A549 (cell line): ENCODE measurements around the gene SEPTIN3. TPM values are rescaled to one million over a fixed set of nuclear protein-coding genes. Genes with fewer than 3 reads are reported as not detected.

Source experiments
- ATAC-seq, 2 experiments: fragments of 200-7000 bp in 1 of 2; fragments of >200 bp in 1 of 2; cut with Nextera tagmentation in 1 of 2; cut with Tn5 transposase in 1 of 2; 3 replicates each; pipeline versions ENCODE4 v1.8.0 to v1.9.1; 2018 to 2020; ENCODE audit warnings: mild to moderate bottlenecking in 1 of 2, moderate library complexity in 1 of 2
- CTCF ChIA-PET: fragments of 300-600 bp; sonication (Branson Sonifier 250); formaldehyde crosslinking; extraction: SDS; loops from one replicate; lab custom pipeline; 2021; ENCODE audit warnings: antibody characterized with exemption, inconsistent platforms; lab: Yijun Ruan, JAX
- POLR2A ChIA-PET: fragments of 350-600 bp; formaldehyde crosslinking; extraction: SDS; loops from one replicate; lab custom pipeline; 2021; ENCODE audit warnings: antibody characterized with exemption, inconsistent platforms; lab: Yijun Ruan, JAX
- DNase-seq, 2 experiments: peaks; one replicate each; pipeline versions ENCODE4 v3.0.0 to v3.0.0-alpha.2; 2011 to 2016; ENCODE audit warnings: low read depth in 1 of 2, low spot score in 1 of 2
- FAIRE-seq: peaks from 2 replicates; lab custom pipeline; 2011; peaks lifted over from hg19 to GRCh38; lab: Jason Lieb, UNC
- H3K27ac ChIP-seq, 2 experiments: fragments of >200 bp; sonication (Bioruptor Twin); formaldehyde crosslinking; 3 replicates each; pipeline ENCODE4 v1.5.1; 2016 to 2017
- H3K4me1 ChIP-seq: fragments of >200 bp; sonication (Bioruptor Twin); formaldehyde crosslinking; 3 replicates; pipeline ENCODE4 v1.6.1; 2016
- H3K4me2 ChIP-seq: fragments of >200 bp; sonication (Bioruptor Twin); formaldehyde crosslinking; 3 replicates; pipeline ENCODE4 v1.6.1; 2016
- H3K4me3 ChIP-seq: fragments of >200 bp; sonication (Bioruptor Twin); formaldehyde crosslinking; 3 replicates; pipeline ENCODE4 v1.5.1; 2016
- H3K9me3 ChIP-seq: fragments of >200 bp; sonication (Bioruptor Twin); formaldehyde crosslinking; 3 replicates; pipeline ENCODE4 v1.6.1; 2016
- BHLHE40 ChIP-seq: IDR thresholded peaks from 2 replicates; pipeline ENCODE4 v1.6.1; 2012; ENCODE audit warnings: low read depth, low read length, inconsistent platforms
- CBX8 ChIP-seq: fragments of 200-600 bp; sonication (generic); IDR thresholded peaks from 2 replicates; pipeline ENCODE4 v1.6.1; 2016
- CHD2 ChIP-seq: fragments of 150-350 bp; IDR thresholded peaks from 2 replicates; pipeline ENCODE4 v1.6.1; 2014; ENCODE audit warnings: low read length; ENCODE audit not compliant: partially characterized antibody
- EHF ChIP-seq: fragments of 250-450 bp; sonication (Bioruptor Pico); IDR thresholded peaks from 2 replicates; pipeline ENCODE4 v1.5.0; 2020; ENCODE audit warnings: mild to moderate bottlenecking
- EP300 ChIP-seq, 2 experiments: fragments of >200 bp; sonication (Bioruptor Twin); formaldehyde crosslinking; IDR thresholded peaks; 2 replicates in 1 of 2; 3 replicates in 1 of 2; pipeline ENCODE4 v1.6.1; 2016 to 2017
- FOSB ChIP-seq: fragments of 250-450 bp; sonication (Bioruptor Pico); IDR thresholded peaks from 2 replicates; pipeline ENCODE4 v1.5.0; 2020; ENCODE audit warnings: mild to moderate bottlenecking, moderate library complexity
- FOXS1 ChIP-seq: fragments of 250-450 bp; sonication (Bioruptor Pico); IDR thresholded peaks from 2 replicates; pipeline ENCODE4 v1.5.0; 2020; ENCODE audit warnings: mild to moderate bottlenecking, moderate library complexity
- GATA3 ChIP-seq: IDR thresholded peaks from 2 replicates; pipeline ENCODE4 v1.6.1; 2012; ENCODE audit warnings: borderline replicate concordance
- HDAC2 ChIP-seq: fragments of 200-600 bp; sonication (generic); IDR thresholded peaks from 2 replicates; pipeline ENCODE4 v1.6.1; 2016
- HOXB13 ChIP-seq: fragments of 250-450 bp; sonication (Bioruptor Pico); IDR thresholded peaks from 2 replicates; pipeline ENCODE4 v1.5.0; 2020; ENCODE audit warnings: low read depth, mild to moderate bottlenecking, moderate library complexity
- JUN ChIP-seq, 2 experiments: fragments of >200 bp; sonication (Bioruptor Twin); formaldehyde crosslinking; IDR thresholded peaks; 2 replicates in 1 of 2; 3 replicates in 1 of 2; pipeline ENCODE4 v1.6.1; 2016 to 2017
- KDM5A ChIP-seq: fragments of 200-600 bp; sonication (generic); IDR thresholded peaks from 2 replicates; pipeline ENCODE4 v1.6.1; 2016; ENCODE audit warnings: antibody characterized with exemption, mild to moderate bottlenecking
- MYC ChIP-seq: IDR thresholded peaks from 2 replicates; pipeline ENCODE4 v1.6.1; 2012; ENCODE audit warnings: mild to moderate bottlenecking, inconsistent platforms, low read length, improper control_type of control experiment, borderline replicate concordance
- RARB ChIP-seq: fragments of 250-450 bp; sonication (Bioruptor Pico); IDR thresholded peaks from 2 replicates; pipeline ENCODE4 v1.8.0; 2021; ENCODE audit warnings: mild to moderate bottlenecking, moderate library complexity
- RFX5 ChIP-seq: fragments of 450-650 bp; IDR thresholded peaks from 2 replicates; pipeline ENCODE4 v1.7.1; 2014; ENCODE audit warnings: antibody characterized with exemption, mild to moderate bottlenecking, moderate library complexity
- SMC3 ChIP-seq: fragments of >200 bp; sonication (Bioruptor Twin); formaldehyde crosslinking; IDR thresholded peaks from 3 replicates; pipeline ENCODE4 v1.6.1; 2018; ENCODE audit warnings: inconsistent platforms
- SREBF2 ChIP-seq: fragments of 450-650 bp; IDR thresholded peaks from 2 replicates; pipeline ENCODE4 v1.6.1; 2014; ENCODE audit warnings: mild to moderate bottlenecking, moderate library complexity
- ZC3H11A ChIP-seq: fragments of 450-650 bp; IDR thresholded peaks from 2 replicates; pipeline ENCODE4 v1.6.1; 2014; ENCODE audit warnings: antibody characterized with exemption, mild to moderate bottlenecking
- ZFP36 ChIP-seq: fragments of 450-650 bp; IDR thresholded peaks from 2 replicates; pipeline ENCODE4 v1.6.1; 2014; ENCODE audit warnings: borderline replicate concordance; ENCODE audit not compliant: partially characterized antibody
- ZNF302 ChIP-seq: fragments of 250-450 bp; sonication (Bioruptor Pico); IDR thresholded peaks from 2 replicates; pipeline ENCODE4 v1.9.0; 2021; ENCODE audit warnings: inconsistent platforms, mild to moderate bottlenecking, moderate library complexity
- ZSCAN20 ChIP-seq: fragments of 250-450 bp; sonication (Bioruptor Pico); IDR thresholded peaks from 2 replicates; pipeline ENCODE4 v1.8.0; 2022; ENCODE audit warnings: mild to moderate bottlenecking, moderate library complexity
- WGBS: methylation state at CpG from one replicate; pipeline ENCODE4 v1.1.6; 2017; ENCODE audit errors: missing lambda C conversion rate; 5-methylcytosine and 5-hydroxymethylcytosine counted together
- polyA minus RNA-seq: library from RNA; depleted of rRNA, polyadenylated mRNA; stranded (reverse); fragments of >200 nt; gene quantifications from 2 replicates; pipeline ENCODE4 v1.2.3, GENCODE V29; 2011; rRNA and poly(A)+ RNA removed
- polyA plus RNA-seq, 4 experiments: library from polyadenylated mRNA; depleted of rRNA in 3 of 4; stranded (reverse); fragments of >200 nt; fragmentation: RNase III in 1 of 4; extraction: RNeasy Plus Mini Kit Qiagen cat#74134 plus additional on column Dnase treatment in 1 of 4; gene quantifications; 2 replicates in 3 of 4; 3 replicates in 1 of 4; pipeline ENCODE4 v1.2.3, GENCODE V29; 2011 to 2017
- TF ChIP-seq, protein P1 (sequence below): IDR thresholded peaks from 2 replicates; pipeline ENCODE4 v1.6.1; 2012
- TF ChIP-seq, protein P2 (sequence below): fragments of 200-600 bp; sonication (generic); IDR thresholded peaks from 2 replicates; pipeline ENCODE4 v1.6.1; 2016; ENCODE audit warnings: antibody characterized with exemption, mild to moderate bottlenecking, moderate library complexity
- TF ChIP-seq, protein P3 (sequence below): fragments of 450-650 bp; IDR thresholded peaks from 2 replicates; pipeline ENCODE4 v1.6.1; 2014; ENCODE audit warnings: antibody characterized with exemption

SEPTIN3 gene, protein sequence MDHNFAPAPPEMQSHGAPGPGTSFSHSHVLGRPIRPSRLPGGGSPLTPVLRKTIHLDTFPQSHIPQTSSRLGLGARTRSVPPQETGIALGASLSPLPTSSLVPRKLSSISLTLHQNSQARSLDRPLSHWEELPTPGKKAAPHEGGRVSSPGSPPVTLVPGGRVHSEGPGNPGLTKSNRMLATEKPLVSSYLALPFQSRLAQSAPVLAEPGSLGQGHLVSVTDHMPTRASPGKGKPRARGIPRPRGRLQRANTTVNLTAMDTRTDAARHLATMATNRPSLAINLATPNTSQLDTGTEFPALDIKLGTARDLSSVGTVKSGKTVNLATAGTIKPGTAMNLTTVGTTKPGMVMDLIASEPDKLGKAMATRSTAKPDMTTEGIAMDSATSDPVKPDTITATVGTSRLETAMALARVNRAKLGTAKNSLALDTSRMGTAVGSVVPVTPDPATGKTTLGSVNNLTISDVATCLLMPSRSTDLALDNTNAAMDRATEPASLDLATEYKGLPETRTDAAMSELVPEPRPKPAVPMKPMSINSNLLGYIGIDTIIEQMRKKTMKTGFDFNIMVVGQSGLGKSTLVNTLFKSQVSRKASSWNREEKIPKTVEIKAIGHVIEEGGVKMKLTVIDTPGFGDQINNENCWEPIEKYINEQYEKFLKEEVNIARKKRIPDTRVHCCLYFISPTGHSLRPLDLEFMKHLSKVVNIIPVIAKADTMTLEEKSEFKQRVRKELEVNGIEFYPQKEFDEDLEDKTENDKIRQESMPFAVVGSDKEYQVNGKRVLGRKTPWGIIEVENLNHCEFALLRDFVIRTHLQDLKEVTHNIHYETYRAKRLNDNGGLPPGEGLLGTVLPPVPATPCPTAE
- polyA plus RNA-seq (2011; rRNA removed) (1.3 and 1.7 TPM in 2 replicates), polyA plus RNA-seq (2017; fragmentation: RNase III; extraction: RNeasy Plus Mini Kit Qiagen cat#74134 plus additional on column Dnase treatment) (0.84 to 1.3 TPM (median 1.1 TPM) in 3 replicates), polyA minus RNA-seq (0.83 and 1.8 TPM in 2 replicates)
- polyA plus RNA-seq (2012; cell fraction: cytosol; rRNA removed), result 0.99 and 1.3 TPM in 2 replicates
- 0.52 and 0.75 TPM in 2 replicates for polyA plus RNA-seq (2012; cell fraction: nucleus; rRNA removed)

DNA sequence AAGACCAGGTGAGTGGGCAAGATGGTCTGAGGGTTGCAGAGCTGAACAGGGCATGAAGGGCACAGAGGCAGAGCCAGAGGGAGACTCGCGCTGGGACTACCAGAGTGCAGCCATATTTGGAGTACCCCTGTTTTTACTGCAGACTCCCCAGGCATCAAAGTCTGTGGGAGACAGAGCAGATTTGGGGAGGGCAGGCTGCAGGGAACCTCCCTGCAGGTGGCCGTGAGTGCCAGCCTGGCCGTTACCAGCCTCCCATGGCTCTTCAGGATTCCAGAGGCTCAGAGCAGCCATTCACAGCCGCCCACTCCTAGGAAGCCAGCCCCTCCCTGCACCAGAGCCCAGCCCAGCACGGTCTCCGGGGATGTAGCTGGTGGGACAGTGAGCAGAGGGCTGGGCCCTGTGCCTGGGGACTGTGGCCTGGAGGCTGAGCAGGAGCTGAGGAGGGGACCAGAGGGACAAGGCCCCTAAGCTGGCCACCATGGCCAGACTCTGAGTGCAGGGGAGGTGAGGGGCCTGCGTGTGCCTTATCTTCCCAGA is at the start of gene SEPTIN3:
Gene SEPTIN3 (plus strand): TSS at position 334 of the 537 bp plus-strand sequence. CDS start 2,050 bp downstream, outside the sequence.
- FAIRE-seq (no peak), DNase-seq (no peak), ATAC-seq (no peak)
- H3K27ac ChIP-seq, result no peak within 1 kb of the TSS
- H3K4me3 ChIP-seq, result no peak within 1 kb of the TSS
- TF ChIP-seq HDAC2, result no peak
- no peak for TF ChIP-seq ZNF302 (CRISPR knock-in tag)
- TF ChIP-seq FOXS1 (CRISPR knock-in tag), result no peak
- TF ChIP-seq ZFP36, result no peak
- TF ChIP-seq, protein P1, sequence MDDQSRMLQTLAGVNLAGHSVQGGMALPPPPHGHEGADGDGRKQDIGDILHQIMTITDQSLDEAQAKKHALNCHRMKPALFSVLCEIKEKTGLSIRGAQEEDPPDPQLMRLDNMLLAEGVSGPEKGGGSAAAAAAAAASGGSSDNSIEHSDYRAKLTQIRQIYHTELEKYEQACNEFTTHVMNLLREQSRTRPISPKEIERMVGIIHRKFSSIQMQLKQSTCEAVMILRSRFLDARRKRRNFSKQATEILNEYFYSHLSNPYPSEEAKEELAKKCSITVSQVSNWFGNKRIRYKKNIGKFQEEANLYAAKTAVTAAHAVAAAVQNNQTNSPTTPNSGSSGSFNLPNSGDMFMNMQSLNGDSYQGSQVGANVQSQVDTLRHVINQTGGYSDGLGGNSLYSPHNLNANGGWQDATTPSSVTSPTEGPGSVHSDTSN, result no peak
- TF ChIP-seq ZSCAN20 (CRISPR knock-in tag), result no peak
- no peak for TF ChIP-seq SMC3
- no peak for TF ChIP-seq HOXB13 (CRISPR knock-in tag)
- no peak for TF ChIP-seq CHD2
- no peak for TF ChIP-seq RARB (CRISPR knock-in tag)
- TF ChIP-seq, protein P2, sequence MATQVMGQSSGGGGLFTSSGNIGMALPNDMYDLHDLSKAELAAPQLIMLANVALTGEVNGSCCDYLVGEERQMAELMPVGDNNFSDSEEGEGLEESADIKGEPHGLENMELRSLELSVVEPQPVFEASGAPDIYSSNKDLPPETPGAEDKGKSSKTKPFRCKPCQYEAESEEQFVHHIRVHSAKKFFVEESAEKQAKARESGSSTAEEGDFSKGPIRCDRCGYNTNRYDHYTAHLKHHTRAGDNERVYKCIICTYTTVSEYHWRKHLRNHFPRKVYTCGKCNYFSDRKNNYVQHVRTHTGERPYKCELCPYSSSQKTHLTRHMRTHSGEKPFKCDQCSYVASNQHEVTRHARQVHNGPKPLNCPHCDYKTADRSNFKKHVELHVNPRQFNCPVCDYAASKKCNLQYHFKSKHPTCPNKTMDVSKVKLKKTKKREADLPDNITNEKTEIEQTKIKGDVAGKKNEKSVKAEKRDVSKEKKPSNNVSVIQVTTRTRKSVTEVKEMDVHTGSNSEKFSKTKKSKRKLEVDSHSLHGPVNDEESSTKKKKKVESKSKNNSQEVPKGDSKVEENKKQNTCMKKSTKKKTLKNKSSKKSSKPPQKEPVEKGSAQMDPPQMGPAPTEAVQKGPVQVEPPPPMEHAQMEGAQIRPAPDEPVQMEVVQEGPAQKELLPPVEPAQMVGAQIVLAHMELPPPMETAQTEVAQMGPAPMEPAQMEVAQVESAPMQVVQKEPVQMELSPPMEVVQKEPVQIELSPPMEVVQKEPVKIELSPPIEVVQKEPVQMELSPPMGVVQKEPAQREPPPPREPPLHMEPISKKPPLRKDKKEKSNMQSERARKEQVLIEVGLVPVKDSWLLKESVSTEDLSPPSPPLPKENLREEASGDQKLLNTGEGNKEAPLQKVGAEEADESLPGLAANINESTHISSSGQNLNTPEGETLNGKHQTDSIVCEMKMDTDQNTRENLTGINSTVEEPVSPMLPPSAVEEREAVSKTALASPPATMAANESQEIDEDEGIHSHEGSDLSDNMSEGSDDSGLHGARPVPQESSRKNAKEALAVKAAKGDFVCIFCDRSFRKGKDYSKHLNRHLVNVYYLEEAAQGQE, result no peak
- TF ChIP-seq KDM5A, result no peak
- TF ChIP-seq, protein P3, sequence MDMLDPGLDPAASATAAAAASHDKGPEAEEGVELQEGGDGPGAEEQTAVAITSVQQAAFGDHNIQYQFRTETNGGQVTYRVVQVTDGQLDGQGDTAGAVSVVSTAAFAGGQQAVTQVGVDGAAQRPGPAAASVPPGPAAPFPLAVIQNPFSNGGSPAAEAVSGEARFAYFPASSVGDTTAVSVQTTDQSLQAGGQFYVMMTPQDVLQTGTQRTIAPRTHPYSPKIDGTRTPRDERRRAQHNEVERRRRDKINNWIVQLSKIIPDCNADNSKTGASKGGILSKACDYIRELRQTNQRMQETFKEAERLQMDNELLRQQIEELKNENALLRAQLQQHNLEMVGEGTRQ, result no peak
- TF ChIP-seq CBX8, result no peak
- no peak for TF ChIP-seq EHF (CRISPR knock-in tag)
- TF ChIP-seq ZC3H11A, result no peak
- 92% methylated on average over 2 of the region's 8 CpGs for WGBS
- no peaks in the 10 kb centered on the region for H3K9me3 ChIP-seq
- no peak within 1 kb of the TSS for H3K4me2 ChIP-seq
- POLR2A ChIA-PET, result no interaction called here
- no peaks in the 10 kb centered on the region for H3K4me1 ChIP-seq
- CTCF ChIA-PET, result interaction anchor here (1.0 kb wide), 2 partner anchors 10 to 12 kb away, joined by 3 read pairs; no protein-coding TSS in a partner anchor

DNA sequence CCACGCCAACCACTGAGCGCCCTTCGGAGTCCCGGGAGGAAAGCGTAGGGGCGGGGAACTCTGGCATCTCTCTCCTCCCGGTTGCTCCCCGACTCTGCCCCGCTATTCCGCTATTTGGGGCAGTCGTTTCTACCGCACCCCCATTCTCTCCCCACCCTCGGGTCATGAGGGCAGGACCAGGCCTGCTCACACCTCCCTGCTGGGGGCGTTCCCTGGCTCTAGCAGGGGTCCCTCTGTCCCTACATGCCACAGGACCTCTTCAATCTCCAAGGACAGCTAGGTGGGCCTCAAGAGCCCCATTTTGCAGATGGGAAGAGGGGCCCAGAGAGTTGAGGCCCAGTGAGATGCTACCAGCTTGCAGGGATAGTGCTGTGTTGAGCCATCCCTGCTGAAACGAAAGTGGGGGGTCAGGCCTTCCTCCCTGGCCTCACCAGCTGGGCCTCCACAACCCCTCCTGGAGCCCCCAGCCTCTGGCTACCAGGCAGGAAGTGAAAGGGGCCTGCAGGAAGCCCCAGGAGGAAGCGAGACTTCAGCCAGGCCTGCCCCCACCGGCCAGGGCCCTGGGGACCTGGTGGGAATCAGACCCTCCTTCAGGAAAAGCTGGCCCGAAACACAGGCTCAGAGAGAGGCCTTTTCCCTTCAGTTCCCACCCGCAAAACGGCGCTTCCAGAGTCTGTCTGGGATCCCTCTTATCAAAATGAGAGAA is 48.8 kb upstream of the SEPTIN3 start:
- FAIRE-seq, result no peak
- Histone ChIP-seq H3K4me1 (peaks cover 4% of the 10 kb centered on the region; the same call in 1 of the 3 replicates), H3K4me2 (no peak overlapping the region), H3K9me3 (no peaks in the 10 kb centered on the region), H3K4me3 (no peak overlapping the region), H3K27ac (no peak overlapping the region)
- ATAC-seq, result no peak
- TF ChIP-seq KDM5A (no peak), CBX8 (no peak), SREBF2 (no peak), MYC (no peak), GATA3 (no peak), JUN (IDR thresholded peaks at IDR 0.05) (no peak), SMC3 (no peak), FOSB (no peak), RFX5 (no peak), BHLHE40 (no peak), EP300 (IDR thresholded peaks at IDR 0.05) (no peak)
- ChIA-PET POLR2A (no interaction called here), CTCF (no interaction called here)
- no peak for DNase-seq
- 84% methylated on average over 9 of the region's 21 CpGs for WGBS
